ENCODE measurements around the gene RFC3.

The RFC3 gene

GRCh38 chr13:33865945-33866344 lies 48.0 kb downstream of the RFC3 start:
- no peak for DNase-seq (ENCODE audit: low spot score)

- no peak for DNase-seq (ENCODE audit: low spot score)
Observed at GRCh38 chr13:33867472-33867871, 49.5 kb downstream of the RFC3 start.

- DNase-seq (ENCODE audit: low spot score): no peak
Observed at GRCh38 chr13:33868343-33868994, 50.5 kb downstream of the RFC3 start.

GRCh38 chr13:33869005-33869404 lies 51.1 kb downstream of the RFC3 start:
- no peak for DNase-seq (ENCODE audit: low spot score)

- DNase-seq (ENCODE audit: low spot score): no peak
Observed at GRCh38 chr13:33870046-33870668, 52.2 kb downstream of the RFC3 start.

GRCh38 chr13:33871207-33872004 lies 53.5 kb downstream of the RFC3 start:
- DNase-seq (ENCODE audit: low spot score): no peak

- DNase-seq (ENCODE audit: low spot score): no peak
Observed at GRCh38 chr13:33872005-33872351, 54.0 kb downstream of the RFC3 start.

DNA sequence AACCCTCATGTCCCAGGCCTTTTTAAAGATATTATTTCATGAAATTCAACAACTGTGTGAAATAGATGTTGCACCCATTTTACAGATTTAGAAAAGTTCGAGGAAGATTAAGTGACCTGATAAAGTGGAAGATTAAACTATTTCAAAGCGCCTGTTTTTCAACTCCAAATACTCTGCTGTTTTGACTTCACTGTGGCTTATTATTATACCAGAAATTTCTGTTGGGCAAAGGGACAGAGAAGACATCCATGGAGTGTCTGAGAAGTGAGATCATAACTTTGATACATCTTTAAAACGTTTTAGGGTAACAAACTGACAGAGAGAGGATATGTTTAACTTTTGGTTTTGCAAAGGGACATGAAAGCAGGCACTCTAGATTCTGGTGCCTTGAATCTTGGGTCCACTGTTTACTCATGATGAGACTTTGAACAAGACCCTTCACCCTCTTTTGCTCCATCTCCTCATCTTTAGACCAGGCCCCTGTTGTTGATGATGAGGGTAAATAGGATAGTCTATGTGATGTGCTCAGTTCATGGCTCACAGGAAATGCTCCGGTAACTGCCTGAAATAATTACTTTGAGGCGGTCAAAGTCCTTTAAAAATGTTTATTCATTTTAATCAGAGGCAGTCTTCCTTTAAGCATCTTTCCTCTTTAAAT lies 55.4 kb downstream of the RFC3 start:
- no peak for DNase-seq (ENCODE audit: low spot score)

DNA sequence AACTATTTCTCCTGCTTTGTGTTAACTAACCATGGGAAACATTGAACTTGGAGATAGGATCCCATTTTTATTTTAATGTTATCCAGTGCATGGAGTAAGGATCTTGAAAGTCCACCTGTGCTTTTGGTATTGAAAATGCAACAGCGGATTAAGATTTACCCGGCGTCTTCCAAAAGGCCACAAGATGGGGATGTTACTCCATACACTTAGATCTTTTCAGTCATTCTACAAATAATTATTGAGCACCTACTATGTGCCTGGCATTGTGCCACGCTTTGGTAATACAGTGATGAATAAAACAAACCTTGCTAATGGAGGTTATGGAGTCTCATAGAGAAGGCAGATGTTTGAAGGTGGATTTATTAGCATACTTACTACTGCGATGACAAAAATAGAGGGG lies 56.9 kb downstream of the RFC3 start:
- no peak for DNase-seq (ENCODE audit: low spot score)

DNA sequence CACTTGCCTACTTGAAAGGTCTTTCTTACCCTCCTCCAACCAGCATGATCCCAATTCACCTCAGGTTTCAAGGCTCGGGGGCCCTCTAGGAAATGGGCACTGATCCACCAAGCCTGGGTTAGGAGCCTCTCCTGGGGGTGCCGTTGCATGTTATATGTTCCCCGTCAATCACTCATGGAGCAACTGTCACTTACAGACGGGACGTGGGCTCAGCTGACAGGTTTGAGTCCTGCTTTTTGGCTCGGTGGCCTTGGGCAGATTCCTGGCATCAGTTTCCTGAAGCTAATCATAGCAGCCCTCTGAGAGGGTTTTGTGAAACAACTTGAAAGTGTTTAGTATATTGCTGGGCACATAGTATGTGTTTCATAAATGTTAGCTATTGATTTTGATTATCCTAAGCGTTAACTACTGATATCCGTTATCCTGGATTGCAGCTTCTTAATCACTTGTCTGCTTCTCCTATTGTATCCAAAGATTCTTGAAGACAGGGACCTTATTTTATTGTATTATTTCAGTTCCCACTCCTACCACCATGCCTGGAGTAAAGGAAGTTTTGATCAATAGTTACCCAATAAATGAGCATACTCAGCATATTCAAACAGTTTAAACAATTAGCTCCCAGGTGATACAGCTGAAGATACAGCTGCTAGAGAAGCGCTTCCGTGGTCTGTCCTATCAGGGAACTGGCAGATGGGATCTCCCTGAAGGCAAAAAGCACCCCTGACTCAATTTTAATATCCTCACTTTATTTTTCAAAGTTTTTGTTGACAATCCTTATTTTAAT lies 57.9 kb downstream of the RFC3 start:
- no peak for DNase-seq (ENCODE audit: low spot score)

- no peak for DNase-seq (ENCODE audit: low spot score)
Observed at GRCh38 chr13:33876716-33877394, 58.9 kb downstream of the RFC3 start.

- no peak for DNase-seq (ENCODE audit: low spot score)
Observed at GRCh38 chr13:33879118-33879517, 61.2 kb downstream of the RFC3 start.

GRCh38 chr13:33882804-33883203 lies 64.9 kb downstream of the RFC3 start:
- no peak for DNase-seq (ENCODE audit: low spot score)

DNA sequence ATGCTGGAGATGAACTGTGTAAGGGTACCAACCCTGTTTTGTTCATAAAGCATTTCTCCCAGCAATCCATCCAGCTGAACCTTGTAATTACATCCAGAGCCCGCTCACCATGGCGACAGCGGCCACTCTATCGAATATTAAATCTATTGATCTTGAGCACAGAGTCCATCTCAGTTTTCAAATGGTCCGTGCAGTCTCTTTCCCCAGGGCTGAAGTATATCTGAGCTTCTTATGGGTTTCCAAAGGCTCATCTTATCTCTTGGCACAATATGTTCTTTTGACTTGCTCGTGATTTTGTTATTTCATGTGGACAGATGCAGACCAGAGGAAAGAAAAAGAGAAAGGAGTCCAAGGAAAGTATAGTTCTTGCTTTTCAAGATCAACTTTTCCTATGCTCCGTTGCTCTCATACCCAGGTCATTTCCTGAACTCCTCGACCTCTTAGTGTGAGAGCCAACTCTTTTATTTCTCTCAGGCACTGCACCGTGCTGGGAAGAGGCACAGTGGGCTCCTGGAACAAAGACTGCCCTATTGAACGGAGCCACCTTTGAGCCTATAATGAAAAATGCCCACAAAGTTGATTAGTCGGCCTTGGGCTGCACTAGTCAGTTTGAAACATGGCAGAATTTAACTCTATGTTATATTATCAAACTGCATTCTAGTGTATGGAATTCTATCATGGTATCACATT lies 66.7 kb downstream of the RFC3 start:
- no peak for DNase-seq (ENCODE audit: low spot score)

Data from CD4-positive, alpha-beta T cell treated with Interleukin-15 for 4 hours (primary cell).